HEK293T (cell line): ENCODE measurements around the gene TGM2.

Experiments used
- CTCF ChIA-PET: fragments of 350-600 bp; formaldehyde crosslinking; extraction: SDS; loops from one replicate; lab custom pipeline; 2021; ENCODE audit warnings: antibody characterized with exemption, inconsistent platforms; lab: Yijun Ruan, JAX
- POLR2A ChIA-PET: fragments of 350-600 bp; formaldehyde crosslinking; extraction: SDS; loops from one replicate; lab custom pipeline; 2020; ENCODE audit warnings: antibody characterized with exemption, inconsistent platforms; lab: Yijun Ruan, JAX
- DNase-seq: peaks from one replicate; pipeline ENCODE4 v3.0.0; 2012; ENCODE audit warnings: mixed read lengths; ENCODE audit errors: extremely low spot score
- ARNT ChIP-seq: fragments of 450-650 bp; IDR thresholded peaks from 2 replicates; pipeline ENCODE4 v1.6.1; 2017; ENCODE audit warnings: mild to moderate bottlenecking
- BHLHE40 ChIP-seq: fragments of 450-650 bp; IDR thresholded peaks from 2 replicates; pipeline ENCODE4 v1.6.1; 2016; ENCODE audit warnings: mild to moderate bottlenecking, moderate library complexity, borderline replicate concordance
- CTBP1 ChIP-seq: fragments of 450-650 bp; IDR thresholded peaks from 2 replicates; pipeline ENCODE4 v1.6.1; 2016; ENCODE audit warnings: borderline replicate concordance
- ELF4 ChIP-seq: fragments of 450-650 bp; IDR thresholded peaks from 2 replicates; pipeline ENCODE4 v1.6.1; 2017; ENCODE audit warnings: antibody characterized with exemption
- FOXA1 ChIP-seq: fragments of 450-650 bp; IDR thresholded peaks from 2 replicates; pipeline ENCODE4 v1.6.1; 2016; ENCODE audit warnings: mild to moderate bottlenecking
- FOXK2 ChIP-seq: fragments of 450-650 bp; IDR thresholded peaks from 2 replicates; pipeline ENCODE4 v1.6.1; 2016; ENCODE audit warnings: mild to moderate bottlenecking
- FOXM1 ChIP-seq: fragments of 450-650 bp; IDR thresholded peaks from 2 replicates; pipeline ENCODE4 v1.6.1; 2017; ENCODE audit warnings: mild to moderate bottlenecking, borderline replicate concordance
- HDGF ChIP-seq: fragments of 450-650 bp; IDR thresholded peaks from 2 replicates; pipeline ENCODE4 v1.6.1; 2017; ENCODE audit warnings: antibody characterized with exemption, borderline replicate concordance
- L3MBTL2 ChIP-seq: fragments of 450-650 bp; conservative IDR thresholded peaks from 2 replicates; pipeline ENCODE4 v1.6.1; 2016; ENCODE audit warnings: mild to moderate bottlenecking
- LEF1 ChIP-seq: fragments of 450-650 bp; IDR thresholded peaks from 2 replicates; pipeline ENCODE4 v1.6.1; 2017; ENCODE audit warnings: mild to moderate bottlenecking, borderline replicate concordance
- NFRKB ChIP-seq: fragments of 450-650 bp; IDR thresholded peaks from 2 replicates; pipeline ENCODE4 v1.6.1; 2016; ENCODE audit warnings: mild to moderate bottlenecking, moderate library complexity
- PKNOX1 ChIP-seq: fragments of 450-650 bp; IDR thresholded peaks from 2 replicates; pipeline ENCODE4 v1.6.1; 2016
- SP1 ChIP-seq: fragments of 450-650 bp; IDR thresholded peaks from 2 replicates; pipeline ENCODE4 v1.6.1; 2017
- SUZ12 ChIP-seq: fragments of 450-650 bp; IDR thresholded peaks from 2 replicates; pipeline ENCODE4 v1.6.1; 2016; ENCODE audit warnings: mild to moderate bottlenecking
- TARDBP ChIP-seq: fragments of 450-650 bp; IDR thresholded peaks from 2 replicates; pipeline ENCODE4 v1.6.1; 2016
- ZNF384 ChIP-seq: fragments of 450-650 bp; IDR thresholded peaks from 2 replicates; pipeline ENCODE4 v1.6.1; 2016

TGM2 gene

DNA sequence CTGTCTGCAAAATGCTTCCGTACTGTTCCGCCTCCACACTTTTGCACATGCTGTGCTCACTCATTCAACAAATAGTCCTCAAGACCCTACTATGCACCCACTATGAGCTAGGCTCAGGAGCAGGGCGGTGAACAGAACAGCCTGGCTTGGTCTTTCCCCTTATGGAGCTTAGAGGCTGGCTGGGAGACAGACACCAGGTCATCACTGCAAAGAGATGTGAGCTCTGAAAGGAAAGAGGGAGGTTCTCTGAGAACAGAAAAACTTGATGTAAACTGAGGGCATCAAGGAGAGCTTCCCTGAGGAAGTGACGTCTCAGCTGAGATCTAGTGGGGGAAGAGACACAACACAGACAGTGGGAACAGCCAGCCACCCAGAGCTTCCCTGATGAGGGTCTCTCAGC lies 31.0 kb upstream of the TGM2 start:
- POLR2A ChIA-PET: no interaction called here

GRCh38 chr20:38195521-38195920 lies 30.5 kb upstream of the TGM2 start:
- POLR2A ChIA-PET: no interaction called here
- CTCF ChIA-PET: interaction anchor here (0.6 to 1.2 kb wide), 2 partner anchors 8 kb away, joined by 3 read pairs; no protein-coding TSS in a partner anchor
- no peak for TF ChIP-seq BHLHE40
- TF ChIP-seq HDGF: no peak
- TF ChIP-seq ELF4: no peak
- no peak for TF ChIP-seq LEF1
- TF ChIP-seq CTBP1: no peak
- no peak for TF ChIP-seq ZNF384
- TF ChIP-seq NFRKB: no peak
- TF ChIP-seq FOXK2: no peak
- TF ChIP-seq L3MBTL2: no peak
- TF ChIP-seq SP1: no peak
- no peak for TF ChIP-seq FOXA1
- TF ChIP-seq ARNT: no peak
- TF ChIP-seq PKNOX1: no peak
- no peak for TF ChIP-seq TARDBP
- TF ChIP-seq SUZ12: no peak
- TF ChIP-seq FOXM1: no peak
- DNase-seq: no peak

More for the DNA sequence above, 31.0 kb upstream of the TGM2 start:
- no peak for TF ChIP-seq FOXA1
- no peak for TF ChIP-seq NFRKB
- DNase-seq: no peak
- CTCF ChIA-PET: interaction anchor here (0.6 to 1.2 kb wide), 2 partner anchors 9 to 277 kb away, joined by 3 read pairs; no protein-coding TSS in a partner anchor

- TF ChIP-seq BHLHE40 (no peak), FOXK2 (no peak), LEF1 (no peak), FOXA1 (no peak), SP1 (no peak), NFRKB (no peak), ELF4 (no peak), PKNOX1 (no peak), TARDBP (no peak), HDGF (no peak), ARNT (no peak), SUZ12 (no peak), ZNF384 (no peak), FOXM1 (no peak), CTBP1 (no peak), L3MBTL2 (no peak)
- ChIA-PET CTCF (interaction anchor here (0.6 kb wide), 1 partner anchor 8 kb away, joined by 3 read pairs; no protein-coding TSS in a partner anchor), POLR2A (no interaction called here)
- no peak for DNase-seq
Observed at GRCh38 chr20:38194971-38195504, 30.0 kb upstream of the TGM2 start.

GRCh38 chr20:38193586-38194105 lies 28.6 kb upstream of the TGM2 start:
- ChIA-PET POLR2A (no interaction called here), CTCF (no interaction called here)

GRCh38 chr20:38192323-38192885 lies 27.3 kb upstream of the TGM2 start:
- CTCF ChIA-PET: interaction anchor here (0.7 to 0.8 kb wide), 2 partner anchors 37 to 202 kb away, joined by 3 read pairs; no protein-coding TSS in a partner anchor
- DNase-seq: no peak
- no peak for TF ChIP-seq NFRKB
- POLR2A ChIA-PET: no interaction called here

More at GRCh38 chr20:38193586-38194105, 28.6 kb upstream of the TGM2 start:
- TF ChIP-seq BHLHE40 (no peak), ZNF384 (no peak), LEF1 (no peak), CTBP1 (no peak), L3MBTL2 (no peak), FOXA1 (no peak), TARDBP (no peak)
- DNase-seq: no peak

GRCh38 chr20:38191654-38192053 lies 26.6 kb upstream of the TGM2 start:
- DNase-seq: no peak
- ChIA-PET POLR2A (interaction anchor here (1.6 kb wide), 1 partner anchor 11 kb away, joined by 4 read pairs; no protein-coding TSS in a partner anchor), CTCF (interaction anchor here (0.7 kb wide), 1 partner anchor 201 kb away, joined by 3 read pairs; no protein-coding TSS in a partner anchor)
- no peak for TF ChIP-seq BHLHE40
- TF ChIP-seq PKNOX1: no peak
- no peak for TF ChIP-seq FOXA1
- no peak for TF ChIP-seq TARDBP
- TF ChIP-seq L3MBTL2: no peak
- no peak for TF ChIP-seq CTBP1
- no peak for TF ChIP-seq ELF4
- TF ChIP-seq FOXK2: no peak
- no peak for TF ChIP-seq ZNF384
- no peak for TF ChIP-seq HDGF
- no peak for TF ChIP-seq ARNT
